CD14-positive monocyte (primary cell): ENCODE results near the gene CRBN. TPM values are rescaled to one million over a fixed set of nuclear protein-coding genes. Genes with fewer than 3 reads are reported as not detected.
A peak's percentile ranks its signal among the peaks of the same experiment; 100 is the strongest.

ENCODE experiments used
- DNase-seq, 3 donors: peaks; one replicate each; pipeline ENCODE4 v3.0.0-alpha.2; 2011 to 2022
- H2AFZ ChIP-seq: 2 replicates; pipeline ENCODE4 v1.6.0; 2012; ENCODE audit warnings: mild to moderate bottlenecking, low read depth, low read length, inconsistent platforms; ENCODE audit not compliant: insufficient read depth, poor library complexity, severe bottlenecking
- H3K27ac ChIP-seq, 2 donors: 1 replicate in 1 of 2; 2 replicates in 1 of 2; pipeline ENCODE4 v1.5.1; 2012 to 2013; ENCODE audit warnings: low read length in 2 of 2, control low read depth in 1 of 2, inconsistent platforms in 1 of 2, low read depth in 1 of 2, mild to moderate bottlenecking in 1 of 2
- H3K27me3 ChIP-seq, 2 donors: one replicate each; pipeline versions ENCODE4 v1.6.0 to v1.6.1; 2011 to 2013; ENCODE audit warnings: low read length in 2 of 2; ENCODE audit not compliant: control insufficient read depth in 2 of 2, insufficient read depth in 2 of 2
- H3K36me3 ChIP-seq, 2 donors: replicated peaks in 1 of 2; 1 replicate in 1 of 2; 2 replicates in 1 of 2; pipeline versions ENCODE4 v1.5.1 to v1.6.1; 2012 to 2013; ENCODE audit warnings: low read length in 2 of 2, control low read depth in 1 of 2, inconsistent platforms in 1 of 2, mild to moderate bottlenecking in 1 of 2; ENCODE audit not compliant: insufficient read depth in 2 of 2, control insufficient read depth in 1 of 2
- H3K4me1 ChIP-seq, 2 donors: 1 replicate in 1 of 2; 2 replicates in 1 of 2; pipeline versions ENCODE4 v1.5.1 to v1.6.1; 2012 to 2013; ENCODE audit warnings: low read length in 2 of 2, control low read depth in 1 of 2, inconsistent platforms in 1 of 2, mild to moderate bottlenecking in 1 of 2, moderate library complexity in 1 of 2; ENCODE audit not compliant: insufficient read depth in 2 of 2, control insufficient read depth in 1 of 2
- H3K4me2 ChIP-seq: replicated peaks from 2 replicates; pipeline ENCODE3; 2012; ENCODE audit warnings: low read length, moderate library complexity, mild to moderate bottlenecking; ENCODE audit not compliant: poor library complexity, severe bottlenecking; ENCODE audit errors: extremely low read depth
- H3K4me3 ChIP-seq, 3 experiments: fragments of 200-600 bp in 1 of 3; sonication (generic) in 1 of 3; replicated peaks in 1 of 3; 1 replicate in 2 of 3; 2 replicates in 1 of 3; pipeline ENCODE4 v1.5.1; 2011 to 2013; ENCODE audit warnings: low read length in 3 of 3, mild to moderate bottlenecking in 3 of 3, control low read depth in 2 of 3, low read depth in 2 of 3, inconsistent platforms in 1 of 3, moderate library complexity in 1 of 3
- H3K79me2 ChIP-seq: 2 replicates; pipeline ENCODE4 v1.6.0; 2012; ENCODE audit warnings: mild to moderate bottlenecking, control low read depth, inconsistent platforms, low read length, moderate library complexity; ENCODE audit not compliant: insufficient read depth
- H3K9ac ChIP-seq: 2 replicates; pipeline ENCODE4 v1.6.0; 2017; ENCODE audit warnings: low read length, mild to moderate bottlenecking; ENCODE audit not compliant: insufficient read depth, poor library complexity, severe bottlenecking
- H3K9me3 ChIP-seq, 2 donors: replicated peaks in 1 of 2; 1 replicate in 1 of 2; 2 replicates in 1 of 2; pipeline versions ENCODE4 v1.5.1 to v1.6.1; 2012 to 2013; ENCODE audit warnings: low read length in 2 of 2, control low read depth in 1 of 2; ENCODE audit not compliant: control insufficient read depth in 1 of 2, insufficient read depth in 1 of 2
- H4K20me1 ChIP-seq: 2 replicates; pipeline ENCODE4 v1.6.0; 2012; ENCODE audit warnings: mild to moderate bottlenecking, low read length, control low read depth, moderate library complexity; ENCODE audit not compliant: insufficient read depth
- H3K27ac Mint-ChIP-seq, 7 donors: one replicate each; pipeline ENCODE4 v1.8.0; 2020; ENCODE audit warnings: mild to moderate bottlenecking in 7 of 7, mixed read lengths in 7 of 7, moderate library complexity in 6 of 7, inconsistent platforms in 2 of 7
- H3K27me3 Mint-ChIP-seq, 3 donors: one replicate each; pipeline ENCODE4 v1.8.0; 2021 to 2022; ENCODE audit warnings: low read depth in 3 of 3, mild to moderate bottlenecking in 3 of 3, mixed read lengths in 3 of 3, moderate library complexity in 3 of 3, inconsistent platforms in 1 of 3
- H3K36me3 Mint-ChIP-seq, 2 donors: one replicate each; pipeline ENCODE4 v1.8.0; 2020; ENCODE audit warnings: mixed read lengths in 2 of 2, inconsistent platforms in 1 of 2, mild to moderate bottlenecking in 1 of 2
- H3K4me1 Mint-ChIP-seq: one replicate; pipeline ENCODE4 v1.8.0; 2020; ENCODE audit warnings: mild to moderate bottlenecking, mixed read lengths
- H3K4me3 Mint-ChIP-seq, 2 donors: one replicate each; pipeline ENCODE4 v1.8.0; 2020; ENCODE audit warnings: mild to moderate bottlenecking in 2 of 2, mixed read lengths in 2 of 2, moderate library complexity in 1 of 2
- H3K9me3 Mint-ChIP-seq, 7 donors: one replicate each; pipeline ENCODE4 v1.8.0; 2020 to 2022; ENCODE audit warnings: mixed read lengths in 7 of 7, mild to moderate bottlenecking in 6 of 7, moderate library complexity in 6 of 7, inconsistent platforms in 2 of 7
- WGBS: methylation state at CpG from one replicate; pipeline ENCODE4 v1.1.5; 2013; ENCODE audit warnings: missing lambda C conversion rate; ENCODE audit not compliant: insufficient coverage; 5-methylcytosine and 5-hydroxymethylcytosine counted together
- intact Hi-C, 2 donors: fragments of 100-400 bp; cut with micrococcal nuclease; formaldehyde crosslinking; loops; one replicate each; pipeline versions ENCODE4 v1.15.0 to v1.15.1; 2023
- polyA plus RNA-seq, 3 donors: library from polyadenylated mRNA; depleted of rRNA in 1 of 3; unstranded in 2 of 3; stranded (reverse) in 1 of 3; fragments of 300-500 nt in 2 of 3; fragments of >200 nt in 1 of 3; fragmentation: Illumina TruSeq in 2 of 3; gene quantifications; 1 replicate in 2 of 3; 2 replicates in 1 of 3; pipeline ENCODE4 v1.2.3, GENCODE V29; 2012 to 2021
- TF ChIP-seq, protein P1 (sequence below): fragments of 200-600 bp; IDR thresholded peaks from one replicate; pipeline ENCODE4 v1.8.0; 2022; ENCODE audit warnings: antibody characterized with exemption, mild to moderate bottlenecking

CRBN gene
- polyA plus RNA-seq, 3 donors, result 53.1 to 98.3 (median 96.1) TPM

DNA sequence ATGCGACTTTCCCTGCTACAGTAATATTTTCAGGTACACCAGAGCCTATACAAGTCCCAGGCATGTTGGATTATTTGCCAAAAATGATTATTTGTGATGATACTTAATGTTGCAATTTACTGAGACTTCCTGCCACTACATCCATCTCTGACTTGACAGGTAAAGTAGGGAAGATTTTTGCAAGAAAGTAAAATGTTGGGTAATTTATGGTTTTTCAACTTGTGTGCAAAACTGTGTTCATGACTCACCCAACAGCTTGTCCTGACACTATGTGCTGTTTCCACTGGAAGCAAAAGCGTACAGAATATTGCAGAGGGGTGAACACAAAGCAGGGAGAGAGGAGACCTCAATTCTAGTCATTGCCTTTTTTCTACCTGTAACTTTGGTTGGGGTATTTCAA, 5.4 kb upstream of the CRBN start:
- Mint-ChIP-seq H3K27ac (no peak overlapping the region), H3K4me3 (no peak overlapping the region), H3K36me3 (no peaks in the 10 kb centered on the region), H3K4me1 (peaks cover 5% of the 10 kb centered on the region), H3K9me3 (peaks cover 0 to 13% (median 6%) of the 10 kb centered on the region in 7 donors), H3K27me3 (peaks cover 0 to 3% (median 0%) of the 10 kb centered on the region in 3 donors)
- H3K36me3 ChIP-seq, result no peaks in the 10 kb centered on the region
- intact Hi-C loops, result no loop called here
- no peak overlapping the region for H2AFZ ChIP-seq
- no peak overlapping the region for H3K4me2 ChIP-seq
- H3K4me1 ChIP-seq, result peaks cover 1 to 4% of the 10 kb centered on the region in 2 donors
- H3K27me3 ChIP-seq, result no peaks in the 10 kb centered on the region
- H3K79me2 ChIP-seq, result no peaks in the 10 kb centered on the region
- DNase-seq, result no peak
- peaks cover 0 to 3% of the 10 kb centered on the region in 2 donors for H3K9me3 ChIP-seq
- no CpG with 5 or more reads among the region's 2 CpGs for WGBS
- H3K4me3 ChIP-seq, result no peak overlapping the region
- no peak overlapping the region for H3K27ac ChIP-seq
- TF ChIP-seq, protein P1, sequence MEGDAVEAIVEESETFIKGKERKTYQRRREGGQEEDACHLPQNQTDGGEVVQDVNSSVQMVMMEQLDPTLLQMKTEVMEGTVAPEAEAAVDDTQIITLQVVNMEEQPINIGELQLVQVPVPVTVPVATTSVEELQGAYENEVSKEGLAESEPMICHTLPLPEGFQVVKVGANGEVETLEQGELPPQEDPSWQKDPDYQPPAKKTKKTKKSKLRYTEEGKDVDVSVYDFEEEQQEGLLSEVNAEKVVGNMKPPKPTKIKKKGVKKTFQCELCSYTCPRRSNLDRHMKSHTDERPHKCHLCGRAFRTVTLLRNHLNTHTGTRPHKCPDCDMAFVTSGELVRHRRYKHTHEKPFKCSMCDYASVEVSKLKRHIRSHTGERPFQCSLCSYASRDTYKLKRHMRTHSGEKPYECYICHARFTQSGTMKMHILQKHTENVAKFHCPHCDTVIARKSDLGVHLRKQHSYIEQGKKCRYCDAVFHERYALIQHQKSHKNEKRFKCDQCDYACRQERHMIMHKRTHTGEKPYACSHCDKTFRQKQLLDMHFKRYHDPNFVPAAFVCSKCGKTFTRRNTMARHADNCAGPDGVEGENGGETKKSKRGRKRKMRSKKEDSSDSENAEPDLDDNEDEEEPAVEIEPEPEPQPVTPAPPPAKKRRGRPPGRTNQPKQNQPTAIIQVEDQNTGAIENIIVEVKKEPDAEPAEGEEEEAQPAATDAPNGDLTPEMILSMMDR, result no peak
- H4K20me1 ChIP-seq, result no peaks in the 10 kb centered on the region
- H3K9ac ChIP-seq, result no peak overlapping the region

DNA sequence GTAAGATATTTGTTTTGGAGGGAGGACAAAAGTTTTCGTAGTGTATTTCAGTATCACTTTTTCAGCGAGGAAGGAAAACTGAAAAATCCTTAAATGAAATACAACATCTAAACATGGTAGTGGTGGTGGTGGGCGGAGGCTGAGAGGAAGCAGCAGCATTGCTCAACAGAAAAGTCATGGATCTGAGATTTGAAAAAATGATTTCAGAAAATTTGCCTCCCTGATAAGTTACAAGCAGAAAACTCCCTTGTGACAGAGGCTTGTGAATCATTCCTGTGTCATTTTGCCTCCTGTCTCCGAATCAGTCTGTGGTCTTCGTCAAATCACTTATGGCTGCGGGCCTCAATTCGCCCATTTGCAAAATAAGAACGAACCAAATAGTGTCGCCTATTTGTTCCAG, 965 bp upstream of the CRBN start:
- Histone ChIP-seq H3K36me3 (peaks cover under 1 to 7% of the 10 kb centered on the region in 2 donors), H2AFZ (peak overlapping the region; percentile 38), H3K27ac (no peak overlapping the region), H3K4me1 (peaks cover 17 to 34% of the 10 kb centered on the region in 2 donors), H3K4me3 (no peak overlapping the region), H4K20me1 (no peaks in the 10 kb centered on the region), H3K9ac (no peak overlapping the region), H3K79me2 (peaks cover 41% of the 10 kb centered on the region), H3K4me2 (no peak overlapping the region), H3K9me3 (no peaks in the 10 kb centered on the region), H3K27me3 (no peaks in the 10 kb centered on the region)
- no peak overlapping the region for H3K4me3 Mint-ChIP-seq
- H3K27ac Mint-ChIP-seq, result peak overlapping the region in 1 of 7 donors; percentile 6
- peaks cover 7 to 10% of the 10 kb centered on the region in 2 donors for H3K36me3 Mint-ChIP-seq
- 68% methylated on average over 4 of the region's 9 CpGs for whole genome bisulfite sequencing
- H3K9me3 Mint-ChIP-seq, result no peaks in the 10 kb centered on the region
- peak in 1 of 3 donors; percentile 32 for DNase-seq
- H3K27me3 Mint-ChIP-seq, result peaks cover 0 to 2% (median 0%) of the 10 kb centered on the region in 3 donors
- peaks cover 38% of the 10 kb centered on the region for H3K4me1 Mint-ChIP-seq
- TF ChIP-seq, protein P1, result no peak
- intact Hi-C loops, result no loop called here
